Upper lobe of left lung (tissue), 4 donors: ENCODE measurements around the gene IFNLR1.

ENCODE experiments used
- EP300 ChIP-seq, 4 donors: sonication (generic); formaldehyde crosslinking; IDR thresholded peaks; one replicate each; pipeline ENCODE4 v1.5.1; 2017; ENCODE audit warnings: antibody characterized with exemption in 4 of 4, control low read depth in 2 of 4
- POLR2A ChIP-seq, 4 donors: fragments of 450-650 bp; IDR thresholded peaks; one replicate each; pipeline ENCODE4 v1.5.1; 2016 to 2017; ENCODE audit warnings: antibody characterized with exemption in 4 of 4, mild to moderate bottlenecking in 2 of 4
- POLR2AphosphoS5 ChIP-seq, 2 donors: sonication (generic); formaldehyde crosslinking; IDR thresholded peaks; one replicate each; pipeline ENCODE4 v1.5.1; 2017; ENCODE audit warnings: antibody characterized with exemption in 2 of 2
- TF ChIP-seq, protein P1 (sequence below), 6 experiments: fragments of 450-650 bp in 4 of 6; fragments of 200-600 bp in 2 of 6; sonication (generic) in 2 of 6; IDR thresholded peaks; one replicate each; pipeline ENCODE4 v1.5.1; 2016 to 2019; ENCODE audit warnings: antibody characterized with exemption in 6 of 6

GRCh38 chr1:24142546-24143534 lies 44.2 kb downstream of the IFNLR1 start, which contains the start of gene IL22RA1:
- TF ChIP-seq, protein P1, sequence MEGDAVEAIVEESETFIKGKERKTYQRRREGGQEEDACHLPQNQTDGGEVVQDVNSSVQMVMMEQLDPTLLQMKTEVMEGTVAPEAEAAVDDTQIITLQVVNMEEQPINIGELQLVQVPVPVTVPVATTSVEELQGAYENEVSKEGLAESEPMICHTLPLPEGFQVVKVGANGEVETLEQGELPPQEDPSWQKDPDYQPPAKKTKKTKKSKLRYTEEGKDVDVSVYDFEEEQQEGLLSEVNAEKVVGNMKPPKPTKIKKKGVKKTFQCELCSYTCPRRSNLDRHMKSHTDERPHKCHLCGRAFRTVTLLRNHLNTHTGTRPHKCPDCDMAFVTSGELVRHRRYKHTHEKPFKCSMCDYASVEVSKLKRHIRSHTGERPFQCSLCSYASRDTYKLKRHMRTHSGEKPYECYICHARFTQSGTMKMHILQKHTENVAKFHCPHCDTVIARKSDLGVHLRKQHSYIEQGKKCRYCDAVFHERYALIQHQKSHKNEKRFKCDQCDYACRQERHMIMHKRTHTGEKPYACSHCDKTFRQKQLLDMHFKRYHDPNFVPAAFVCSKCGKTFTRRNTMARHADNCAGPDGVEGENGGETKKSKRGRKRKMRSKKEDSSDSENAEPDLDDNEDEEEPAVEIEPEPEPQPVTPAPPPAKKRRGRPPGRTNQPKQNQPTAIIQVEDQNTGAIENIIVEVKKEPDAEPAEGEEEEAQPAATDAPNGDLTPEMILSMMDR (IDR thresholded peaks at IDR 0.05) = no peak
- TF ChIP-seq POLR2A (IDR thresholded peaks at IDR 0.05) (no peak), EP300 (IDR thresholded peaks at IDR 0.05) (no peak), POLR2AphosphoS5 (IDR thresholded peaks at IDR 0.05) (no peak)
